Measurements from ENCODE around the gene NELFA.

NELFA gene

GRCh38 chr4:1983053-1983845 is 25.5 kb downstream of the NELFA start:
- H3K27me3 ChIP-seq (ENCODE audit: low read depth, low read length), result no peaks in the 10 kb centered on the region
- TF ChIP-seq EZH2phosphoT487 (IDR thresholded peaks at IDR 0.05; ENCODE audit: low read depth), result no peak
- no peak for TF ChIP-seq CTCF (IDR thresholded peaks at IDR 0.05; ENCODE audit: low read depth, low read length)
- H3K9me3 ChIP-seq (ENCODE audit: insufficient read depth, low read length), result no peaks in the 10 kb centered on the region
- H3K4me1 ChIP-seq (ENCODE audit: low read length), result no peaks in the 10 kb centered on the region
- no peak overlapping the region for H2AFZ ChIP-seq (ENCODE audit: low read depth, low read length)
- no peak overlapping the region for H3K9ac ChIP-seq (ENCODE audit: low read length)
- H3K4me3 ChIP-seq (ENCODE audit: low read length), result no peak overlapping the region
- no peak overlapping the region for H3K4me2 ChIP-seq (ENCODE audit: low read length)
- no peaks in the 10 kb centered on the region; the same call in 1 of the 2 replicates for H3K79me2 ChIP-seq (ENCODE audit: low read length)
- peaks cover 70% of the 10 kb centered on the region for H3K36me3 ChIP-seq (replicated peaks; ENCODE audit: low read depth, low read length)
- 0 out of 2 replicates have a peak, but pooled peaks cover 7% of the 10 kb centered on the region for H4K20me1 ChIP-seq (ENCODE audit: insufficient read depth, low read length)
- no peak overlapping the region for H3K27ac ChIP-seq (ENCODE audit: low read length)

GRCh38 chr4:1982124-1983052 is 26.4 kb downstream of the NELFA start:
- Histone ChIP-seq H3K4me1 (ENCODE audit: low read length) (no peaks in the 10 kb centered on the region), H3K4me3 (ENCODE audit: low read length) (no peak overlapping the region), H3K9ac (ENCODE audit: low read length) (no peak overlapping the region), H3K9me3 (ENCODE audit: insufficient read depth, low read length) (no peaks in the 10 kb centered on the region), H2AFZ (ENCODE audit: low read depth, low read length) (no peak overlapping the region), H3K79me2 (ENCODE audit: low read length) (no peaks in the 10 kb centered on the region; the same call in 1 of the 2 replicates), H3K4me2 (ENCODE audit: low read length) (no peak overlapping the region), H3K27me3 (ENCODE audit: low read depth, low read length) (no peaks in the 10 kb centered on the region), H3K36me3 (replicated peaks; ENCODE audit: low read depth, low read length) (peaks cover 73% of the 10 kb centered on the region), H4K20me1 (ENCODE audit: insufficient read depth, low read length) (0 out of 2 replicates have a peak, but pooled peaks cover 7% of the 10 kb centered on the region), H3K27ac (ENCODE audit: low read length) (no peak overlapping the region)
- no peak for TF ChIP-seq CTCF (IDR thresholded peaks at IDR 0.05; ENCODE audit: low read depth, low read length)
- TF ChIP-seq EZH2phosphoT487 (IDR thresholded peaks at IDR 0.05; ENCODE audit: low read depth), result no peak

GRCh38 chr4:1981251-1982058 is 27.3 kb downstream of the NELFA start:
- H3K4me2 ChIP-seq (ENCODE audit: low read length), result no peak overlapping the region

More at GRCh38 chr4:1981251-1982058, 27.3 kb downstream of the NELFA start:
- no peak for TF ChIP-seq CTCF (IDR thresholded peaks at IDR 0.05; ENCODE audit: low read depth, low read length)
- TF ChIP-seq EZH2phosphoT487 (IDR thresholded peaks at IDR 0.05; ENCODE audit: low read depth), result no peak
- Histone ChIP-seq H3K4me1 (ENCODE audit: low read length) (no peaks in the 10 kb centered on the region), H3K9me3 (ENCODE audit: insufficient read depth, low read length) (no peaks in the 10 kb centered on the region), H3K27ac (ENCODE audit: low read length) (no peak overlapping the region), H2AFZ (ENCODE audit: low read depth, low read length) (no peak overlapping the region), H3K27me3 (ENCODE audit: low read depth, low read length) (no peaks in the 10 kb centered on the region), H3K79me2 (ENCODE audit: low read length) (no peaks in the 10 kb centered on the region; the same call in 1 of the 2 replicates), H3K4me3 (ENCODE audit: low read length) (no peak overlapping the region), H3K36me3 (replicated peaks; ENCODE audit: low read depth, low read length) (peaks cover 80% of the 10 kb centered on the region), H3K9ac (ENCODE audit: low read length) (no peak overlapping the region), H4K20me1 (ENCODE audit: insufficient read depth, low read length) (0 out of 2 replicates have a peak, but pooled peaks cover 7% of the 10 kb centered on the region)

Measured in OCI-LY3 (cell line).